ENCODE results near the gene BLNK.
"Not testable (repeated sequence)": the region's sequence is repeated elsewhere in the genome, so short reads cannot be mapped to it uniquely, and the experiment has no call there.

The BLNK gene

GRCh38 chr10:96208946-96209345, 62.4 kb downstream of the BLNK start:
- H3K9me3 ChIP-seq (ENCODE audit: control insufficient read depth, insufficient read depth, low read length) = no peaks in the 10 kb centered on the region
- H3K4me1 ChIP-seq (ENCODE audit: insufficient read depth, low read length) = peaks cover 11% of the 10 kb centered on the region
- no peaks in the 10 kb centered on the region for H3K36me3 ChIP-seq (ENCODE audit: insufficient read depth, low read length)
- no peak overlapping the region for H3K9ac ChIP-seq (ENCODE audit: low read depth, low read length)

DNA sequence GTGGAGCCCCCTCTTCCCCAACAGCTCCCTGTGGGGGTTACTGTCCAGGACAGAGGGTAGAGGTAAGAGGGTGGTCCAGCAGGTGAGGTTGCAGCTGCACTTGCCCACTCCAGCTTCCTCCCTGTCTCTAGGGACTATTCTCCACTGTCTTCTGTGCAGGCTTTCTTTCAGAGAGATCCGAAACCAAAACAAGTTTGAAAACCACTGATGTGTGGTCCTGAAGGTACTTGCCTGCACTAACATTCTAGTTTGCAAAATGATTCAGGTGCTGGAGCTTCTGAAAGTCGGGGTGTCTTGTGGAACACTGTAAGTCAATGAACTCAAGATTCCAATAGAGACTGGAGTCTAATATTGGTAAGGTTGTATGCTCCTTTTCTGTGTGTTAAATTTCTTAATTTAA, 63.1 kb downstream of the BLNK start:
- H3K4me1 ChIP-seq (ENCODE audit: insufficient read depth, low read length) = peaks cover 11% of the 10 kb centered on the region
- no peak overlapping the region for H3K9ac ChIP-seq (ENCODE audit: low read depth, low read length)
- no peaks in the 10 kb centered on the region for H3K9me3 ChIP-seq (ENCODE audit: control insufficient read depth, insufficient read depth, low read length)
- H3K36me3 ChIP-seq (ENCODE audit: insufficient read depth, low read length) = no peaks in the 10 kb centered on the region

DNA sequence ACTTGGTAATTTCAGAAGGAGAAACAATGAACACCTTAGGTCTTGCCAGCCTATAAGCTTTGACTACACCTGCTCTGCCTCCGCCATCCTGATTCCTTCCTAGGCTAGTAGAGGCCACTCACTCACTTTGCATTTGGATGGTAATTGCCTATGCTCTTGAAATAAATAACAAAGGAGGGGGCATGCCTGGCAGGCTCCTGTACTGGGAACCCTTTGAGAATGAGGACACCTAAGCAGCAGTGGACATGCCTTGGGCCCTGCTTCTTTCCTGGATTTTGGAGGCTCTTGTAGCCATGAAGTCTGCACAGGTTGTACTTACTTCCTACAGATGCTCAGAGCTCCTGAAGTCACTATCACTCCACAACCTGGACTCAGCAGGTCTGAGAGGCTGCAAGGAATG, 65.8 kb downstream of the BLNK start:
- Histone ChIP-seq H3K9ac (ENCODE audit: low read depth, low read length) (no peak overlapping the region), H3K36me3 (ENCODE audit: insufficient read depth, low read length) (no peaks in the 10 kb centered on the region)

GRCh38 chr10:96201525-96201924, 69.8 kb downstream of the BLNK start:
- Histone ChIP-seq H3K36me3 (ENCODE audit: insufficient read depth, low read length) (no peaks in the 10 kb centered on the region), H3K9me3 (ENCODE audit: control insufficient read depth, insufficient read depth, low read length) (no peaks in the 10 kb centered on the region), H3K4me1 (ENCODE audit: insufficient read depth, low read length) (peaks cover 11% of the 10 kb centered on the region), H3K9ac (ENCODE audit: low read depth, low read length) (no peak overlapping the region)

More for the DNA sequence above, 65.8 kb downstream of the BLNK start:
- Histone ChIP-seq H3K4me1 (ENCODE audit: insufficient read depth, low read length) (peaks cover 11% of the 10 kb centered on the region), H3K9me3 (ENCODE audit: control insufficient read depth, insufficient read depth, low read length) (no peaks in the 10 kb centered on the region)

DNA sequence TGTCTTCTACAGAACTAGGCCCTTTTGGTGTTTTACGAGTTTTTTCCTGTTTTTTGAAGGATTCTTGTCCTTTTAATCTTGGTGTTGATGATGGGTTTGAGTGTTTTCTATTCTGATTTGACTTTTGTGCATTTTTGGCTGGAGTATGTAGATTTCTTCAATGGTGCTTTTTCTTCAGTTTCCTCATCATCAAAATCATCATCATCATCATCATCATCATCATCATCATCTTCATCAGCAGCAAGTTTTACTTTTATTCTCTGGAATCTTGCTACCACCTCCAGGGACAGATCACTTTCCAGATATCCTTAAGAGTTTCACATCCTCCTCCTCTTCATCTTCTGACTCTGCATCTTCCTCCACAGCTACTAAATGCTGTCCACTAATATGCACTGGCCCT, 81.9 kb downstream of the BLNK start:
- H3K36me3 ChIP-seq (ENCODE audit: insufficient read depth, low read length); H3K4me1 ChIP-seq (ENCODE audit: insufficient read depth, low read length); H3K9ac ChIP-seq (ENCODE audit: low read depth, low read length); H3K9me3 ChIP-seq (ENCODE audit: control insufficient read depth, insufficient read depth, low read length): not testable (repeated sequence)

- Histone ChIP-seq H3K9ac (ENCODE audit: low read depth, low read length) (no peak overlapping the region), H3K4me1 (ENCODE audit: insufficient read depth, low read length) (no peaks in the 10 kb centered on the region), H3K9me3 (ENCODE audit: control insufficient read depth, insufficient read depth, low read length) (peaks cover 4% of the 10 kb centered on the region; the same call in 1 of the 2 replicates), H3K36me3 (ENCODE audit: insufficient read depth, low read length) (no peaks in the 10 kb centered on the region)
Measured at GRCh38 chr10:96188916-96189315, 82.5 kb downstream of the BLNK start.

GRCh38 chr10:96188421-96188820, 82.9 kb downstream of the BLNK start:
- no peaks in the 10 kb centered on the region for H3K36me3 ChIP-seq (ENCODE audit: insufficient read depth, low read length)
- peaks cover 4% of the 10 kb centered on the region; the same call in 1 of the 2 replicates for H3K9me3 ChIP-seq (ENCODE audit: control insufficient read depth, insufficient read depth, low read length)
- H3K9ac ChIP-seq (ENCODE audit: low read depth, low read length) = no peak overlapping the region
- no peaks in the 10 kb centered on the region for H3K4me1 ChIP-seq (ENCODE audit: insufficient read depth, low read length)

GRCh38 chr10:96176985-96177384, 94.4 kb downstream of the BLNK start:
- no peak overlapping the region for H3K9ac ChIP-seq (ENCODE audit: low read depth, low read length)
- no peaks in the 10 kb centered on the region for H3K4me1 ChIP-seq (ENCODE audit: insufficient read depth, low read length)
- H3K9me3 ChIP-seq (ENCODE audit: control insufficient read depth, insufficient read depth, low read length) = no peaks in the 10 kb centered on the region; the same call in 1 of the 2 replicates
- H3K36me3 ChIP-seq (ENCODE audit: insufficient read depth, low read length) = no peaks in the 10 kb centered on the region

DNA sequence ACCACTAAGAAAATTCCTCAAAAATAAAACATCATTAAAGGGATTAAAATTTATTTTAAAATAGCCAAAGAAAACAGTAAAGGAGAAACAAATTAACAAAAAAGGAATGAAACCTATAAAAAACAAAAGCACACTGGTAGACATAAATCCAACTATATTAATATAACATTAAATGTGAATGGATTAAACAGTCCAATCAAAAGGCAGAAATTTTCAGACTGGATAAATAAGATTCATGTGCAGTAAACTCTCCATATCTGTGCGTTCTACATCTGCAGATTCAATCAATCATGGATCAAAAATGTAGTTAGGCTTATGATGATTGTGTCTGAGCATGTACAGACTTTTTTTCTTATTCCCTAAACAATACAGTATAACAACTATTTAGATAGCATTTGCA, 98.7 kb downstream of the BLNK start:
- H3K9ac ChIP-seq (ENCODE audit: low read depth, low read length) = no peak overlapping the region
- H3K9me3 ChIP-seq (ENCODE audit: control insufficient read depth, insufficient read depth, low read length) = no peaks in the 10 kb centered on the region; the same call in 1 of the 2 replicates
- H3K4me1 ChIP-seq (ENCODE audit: insufficient read depth, low read length) = no peaks in the 10 kb centered on the region
- no peaks in the 10 kb centered on the region for H3K36me3 ChIP-seq (ENCODE audit: insufficient read depth, low read length)

GRCh38 chr10:96170230-96170629, 101.1 kb downstream of the BLNK start:
- H3K9ac ChIP-seq (ENCODE audit: low read depth, low read length) = no peak overlapping the region
- no peaks in the 10 kb centered on the region for H3K4me1 ChIP-seq (ENCODE audit: insufficient read depth, low read length)
- H3K9me3 ChIP-seq (ENCODE audit: control insufficient read depth, insufficient read depth, low read length) = no peaks in the 10 kb centered on the region; the same call in 1 of the 2 replicates
- H3K36me3 ChIP-seq (ENCODE audit: insufficient read depth, low read length) = no peaks in the 10 kb centered on the region

DNA sequence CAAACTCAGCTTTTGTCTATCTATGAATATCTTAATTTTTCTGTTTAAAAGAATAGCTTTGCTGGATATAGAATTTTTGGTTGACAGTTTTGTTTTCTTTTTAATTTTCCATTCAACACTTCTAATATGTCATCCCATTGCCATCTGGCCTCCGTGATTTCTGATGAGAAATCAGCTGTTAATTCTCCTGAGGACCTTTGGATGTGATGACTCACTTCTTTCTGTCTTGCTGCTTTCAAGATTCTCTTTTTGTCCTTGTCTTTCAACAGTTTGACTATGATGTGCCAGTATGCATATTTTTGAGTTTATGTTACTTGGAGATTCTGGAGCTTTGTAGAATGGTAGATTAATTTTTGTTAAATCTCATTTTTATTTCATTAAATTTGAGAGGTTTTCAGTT, 102.8 kb downstream of the BLNK start:
- Histone ChIP-seq H3K4me1 (ENCODE audit: insufficient read depth, low read length) (no peaks in the 10 kb centered on the region), H3K9ac (ENCODE audit: low read depth, low read length) (no peak overlapping the region), H3K36me3 (ENCODE audit: insufficient read depth, low read length) (no peaks in the 10 kb centered on the region), H3K9me3 (ENCODE audit: control insufficient read depth, insufficient read depth, low read length) (no peaks in the 10 kb centered on the region; the same call in 1 of the 2 replicates)

DNA sequence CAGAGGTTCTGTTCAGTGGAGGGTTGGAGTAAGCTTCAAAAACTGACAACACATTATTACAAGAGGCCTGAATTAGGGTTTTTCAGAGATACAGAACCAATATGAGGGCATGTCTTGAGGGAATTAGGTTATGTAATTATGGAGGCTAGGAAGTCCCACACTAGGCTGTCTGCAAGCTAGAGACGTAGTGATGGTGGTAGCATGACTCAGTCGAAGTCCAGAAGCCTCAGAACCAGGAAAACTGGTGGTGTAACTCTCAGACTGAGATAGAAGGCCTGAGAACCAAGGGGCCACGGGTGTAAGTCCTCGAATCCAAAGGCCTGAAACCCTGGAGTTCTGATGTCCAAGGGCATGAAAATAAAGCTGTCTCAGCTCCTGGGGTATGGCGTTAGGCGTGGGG, 105.6 kb downstream of the BLNK start:
- Histone ChIP-seq H3K9me3 (ENCODE audit: control insufficient read depth, insufficient read depth, low read length) (no peaks in the 10 kb centered on the region; the same call in 1 of the 2 replicates), H3K4me1 (ENCODE audit: insufficient read depth, low read length) (no peaks in the 10 kb centered on the region), H3K36me3 (ENCODE audit: insufficient read depth, low read length) (no peaks in the 10 kb centered on the region; the same call in 1 of the 2 replicates), H3K9ac (ENCODE audit: low read depth, low read length) (no peak overlapping the region)

GRCh38 chr10:96153070-96153469, 118.3 kb downstream of the BLNK start:
- Histone ChIP-seq H3K9me3 (ENCODE audit: control insufficient read depth, insufficient read depth, low read length) (no peaks in the 10 kb centered on the region), H3K36me3 (ENCODE audit: insufficient read depth, low read length) (peaks cover 23% of the 10 kb centered on the region), H3K4me1 (ENCODE audit: insufficient read depth, low read length) (no peaks in the 10 kb centered on the region), H3K9ac (ENCODE audit: low read depth, low read length) (no peak overlapping the region)

GRCh38 chr10:96152437-96152836, 118.9 kb downstream of the BLNK start:
- Histone ChIP-seq H3K9me3 (ENCODE audit: control insufficient read depth, insufficient read depth, low read length) (no peaks in the 10 kb centered on the region), H3K36me3 (ENCODE audit: insufficient read depth, low read length) (peaks cover 20% of the 10 kb centered on the region), H3K4me1 (ENCODE audit: insufficient read depth, low read length) (no peaks in the 10 kb centered on the region), H3K9ac (ENCODE audit: low read depth, low read length) (no peak overlapping the region)

Data from ES-I3 (cell line).